ENCODE data around the gene VAPB. TPM values are rescaled to one million over a fixed set of nuclear protein-coding genes. Genes with fewer than 3 reads are reported as not detected.
"Not testable (repeated sequence)": the region's sequence is repeated elsewhere in the genome, so short reads cannot be mapped to it uniquely, and the experiment has no call there.

The VAPB gene
- total and polyA plus RNA-seq, 9 donors, result 20.7 to 56.6 (median 47.1) TPM

DNA sequence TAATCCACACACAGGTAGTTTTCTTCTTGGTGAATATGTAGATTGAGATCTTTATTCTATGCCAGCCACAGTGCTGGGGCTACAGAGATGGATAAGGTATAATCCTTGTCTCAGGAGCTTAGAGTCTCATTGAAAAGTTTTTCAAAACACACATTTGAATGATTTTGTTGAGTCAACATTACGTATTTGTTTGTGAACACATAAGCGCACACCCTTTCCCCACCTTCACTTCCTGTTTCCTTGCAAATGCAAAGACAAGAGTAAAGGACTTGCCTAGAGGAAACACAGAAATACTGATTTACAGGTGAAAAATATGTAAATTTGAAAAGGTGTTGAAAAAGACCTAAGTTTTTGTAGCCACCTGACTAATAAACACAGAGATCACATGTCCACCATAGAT lies 27.8 kb downstream of the VAPB start:
- no peak overlapping the region for H3K27ac ChIP-seq (ENCODE audit: low read length)
- WGBS (ENCODE audit: insufficient coverage), result no CpG with 5 or more reads among the region's 2 CpGs
- H3K36me3 ChIP-seq (ENCODE audit: control insufficient read depth, insufficient read depth, low read length), result peaks cover 23% of the 10 kb centered on the region
- no peaks in the 10 kb centered on the region for H3K9me3 ChIP-seq (replicated peaks; ENCODE audit: control insufficient read depth, low read depth, low read length)
- DNase-seq, result no peak
- no peaks in the 10 kb centered on the region for H3K27me3 ChIP-seq (ENCODE audit: control insufficient read depth, insufficient read depth, low read length)
- no peaks in the 10 kb centered on the region for H3K4me1 ChIP-seq (ENCODE audit: control insufficient read depth, insufficient read depth, low read length)
- no peak overlapping the region for H3K4me3 ChIP-seq (ENCODE audit: low read length)

DNA sequence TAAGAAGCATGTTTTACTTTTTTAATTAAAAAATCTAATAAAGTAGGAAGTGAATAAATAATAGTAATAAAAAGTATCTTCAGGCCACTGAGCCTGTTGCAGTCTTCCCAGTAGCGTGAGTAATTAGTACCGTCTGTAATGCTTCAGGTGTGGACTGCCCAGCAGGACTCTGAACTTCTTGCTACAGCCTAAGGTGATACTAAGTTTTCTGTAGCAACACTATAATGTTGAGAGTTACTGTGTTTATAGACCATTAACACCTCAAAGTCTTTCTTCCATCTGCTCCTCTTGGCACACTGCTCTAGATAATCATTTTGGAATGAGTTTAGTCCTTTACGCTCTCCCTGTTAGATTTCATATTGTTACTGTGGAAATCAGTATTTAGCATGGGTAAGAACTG lies 28.4 kb downstream of the VAPB start:
- Histone ChIP-seq H3K36me3 (ENCODE audit: control insufficient read depth, insufficient read depth, low read length) (peaks cover 26% of the 10 kb centered on the region), H3K27me3 (ENCODE audit: control insufficient read depth, insufficient read depth, low read length) (no peaks in the 10 kb centered on the region), H3K9me3 (replicated peaks; ENCODE audit: control insufficient read depth, low read depth, low read length) (no peaks in the 10 kb centered on the region), H3K4me3 (ENCODE audit: low read length) (no peak overlapping the region), H3K4me1 (ENCODE audit: control insufficient read depth, insufficient read depth, low read length) (no peaks in the 10 kb centered on the region), H3K27ac (ENCODE audit: low read length) (no peak overlapping the region)
- DNase-seq, result no peak
- 83% methylated on average over 1 of the region's 3 CpGs for WGBS (ENCODE audit: insufficient coverage)

DNA sequence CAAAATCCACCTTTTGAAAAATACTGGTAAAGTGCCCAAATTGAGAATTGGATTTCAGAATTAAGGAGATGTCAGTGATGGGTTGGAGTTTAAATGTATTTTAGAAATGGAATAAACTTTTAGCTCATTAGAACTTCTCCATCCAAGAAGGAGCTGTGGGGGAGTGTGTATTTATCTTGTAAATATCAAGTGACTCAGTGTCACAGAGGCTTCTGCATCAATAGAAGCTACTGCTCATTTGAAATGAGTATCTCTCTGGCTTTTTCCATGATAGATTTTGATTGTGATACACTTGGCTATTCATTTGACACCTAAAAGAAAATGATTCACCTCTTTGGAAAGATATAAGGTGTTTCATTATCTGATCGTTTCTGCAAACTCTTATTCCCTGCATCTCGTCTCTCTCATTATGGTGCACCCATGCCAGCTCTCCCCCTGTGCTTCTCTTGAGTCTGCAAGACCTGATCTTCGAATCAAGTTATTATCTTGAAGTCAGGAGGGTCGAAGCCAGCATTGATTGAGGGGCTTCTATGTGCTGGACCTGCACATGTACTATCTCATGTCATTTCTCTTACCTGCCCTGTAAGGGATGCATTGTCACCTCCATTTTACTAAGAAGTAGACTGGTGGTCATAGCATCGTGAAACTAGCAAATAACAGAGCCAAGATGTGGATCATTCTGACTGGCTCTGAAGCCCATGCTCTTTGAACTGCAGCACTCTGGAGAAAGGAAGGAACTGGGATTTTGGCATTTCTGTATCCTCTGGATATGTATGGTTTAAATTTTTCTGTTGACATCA lies 30.1 kb downstream of the VAPB start:
- no peak overlapping the region for H3K27ac ChIP-seq (ENCODE audit: low read length)
- WGBS (ENCODE audit: insufficient coverage), result 100% methylated on average over 2 of the region's 5 CpGs
- H3K4me3 ChIP-seq (ENCODE audit: low read length), result no peak overlapping the region
- H3K36me3 ChIP-seq (ENCODE audit: control insufficient read depth, insufficient read depth, low read length), result peaks cover 28% of the 10 kb centered on the region
- H3K27me3 ChIP-seq (ENCODE audit: control insufficient read depth, insufficient read depth, low read length), result no peaks in the 10 kb centered on the region
- no peak for DNase-seq
- H3K4me1 ChIP-seq (ENCODE audit: control insufficient read depth, insufficient read depth, low read length), result no peaks in the 10 kb centered on the region
- no peaks in the 10 kb centered on the region for H3K9me3 ChIP-seq (replicated peaks; ENCODE audit: control insufficient read depth, low read depth, low read length)

DNA sequence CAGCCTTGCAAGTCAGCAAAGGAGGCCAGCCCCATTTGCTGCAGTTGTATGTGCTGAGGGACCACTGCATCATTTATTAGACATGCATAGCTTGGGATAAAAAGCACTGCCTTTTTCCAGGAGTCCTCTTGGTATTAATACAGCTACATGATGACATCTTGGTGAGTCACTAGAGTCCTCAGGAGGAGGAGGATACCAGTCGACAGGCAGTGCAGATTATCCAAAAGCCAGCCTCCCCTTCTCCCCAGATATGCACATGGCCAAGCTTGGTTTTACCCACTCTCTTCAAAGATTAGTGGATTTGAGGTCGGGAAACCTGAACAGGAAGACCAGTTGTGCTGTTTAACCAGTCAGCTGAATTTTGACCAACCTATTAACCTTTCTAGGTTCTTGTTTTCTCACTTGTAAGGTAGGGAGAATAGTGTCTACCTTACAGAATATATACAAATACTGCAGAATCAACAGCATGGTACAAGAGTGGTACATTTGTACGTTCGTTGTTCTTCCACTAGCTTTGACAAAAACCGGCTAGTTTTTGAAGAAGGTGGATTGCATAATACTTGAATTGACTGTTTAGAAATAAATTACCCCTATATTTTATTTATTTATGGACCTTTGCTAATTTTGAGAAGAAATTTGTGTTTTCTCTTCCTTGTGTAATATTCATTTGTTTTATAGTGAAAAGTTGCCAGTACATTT lies 31.9 kb downstream of the VAPB start:
- no CpG with 5 or more reads among the region's 5 CpGs for WGBS (ENCODE audit: insufficient coverage)

DNA sequence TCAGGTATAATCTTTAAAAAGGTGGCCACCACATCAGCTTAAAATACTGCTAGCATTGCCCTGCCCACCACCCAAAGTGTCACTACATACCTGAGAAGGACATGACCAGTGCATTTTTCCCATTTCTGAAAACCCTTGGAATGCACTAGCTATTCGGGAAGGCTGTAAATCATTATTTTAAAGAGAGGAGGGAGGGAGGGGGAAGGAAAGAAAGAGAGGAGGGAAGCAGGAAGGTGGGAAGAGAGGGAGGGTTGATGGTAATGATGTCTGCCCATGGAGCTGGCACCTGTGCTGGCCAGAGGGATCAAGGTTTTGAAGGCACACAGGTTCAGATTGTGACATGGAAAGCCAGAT lies 32.4 kb downstream of the VAPB start:
- DNase-seq, result no peak
- Histone ChIP-seq H3K9me3 (replicated peaks; ENCODE audit: control insufficient read depth, low read depth, low read length) (no peaks in the 10 kb centered on the region), H3K36me3 (ENCODE audit: control insufficient read depth, insufficient read depth, low read length) (peaks cover 39% of the 10 kb centered on the region), H3K27ac (ENCODE audit: low read length) (no peak overlapping the region), H3K27me3 (ENCODE audit: control insufficient read depth, insufficient read depth, low read length) (no peaks in the 10 kb centered on the region), H3K4me3 (ENCODE audit: low read length) (no peak overlapping the region), H3K4me1 (ENCODE audit: control insufficient read depth, insufficient read depth, low read length) (no peaks in the 10 kb centered on the region)
- WGBS (ENCODE audit: insufficient coverage), result no CpG with 5 or more reads among the region's 1 CpG

More for the DNA sequence above, 31.9 kb downstream of the VAPB start:
- Histone ChIP-seq H3K9me3 (replicated peaks; ENCODE audit: control insufficient read depth, low read depth, low read length) (no peaks in the 10 kb centered on the region), H3K4me1 (ENCODE audit: control insufficient read depth, insufficient read depth, low read length) (no peaks in the 10 kb centered on the region), H3K36me3 (ENCODE audit: control insufficient read depth, insufficient read depth, low read length) (peaks cover 36% of the 10 kb centered on the region), H3K4me3 (ENCODE audit: low read length) (no peak overlapping the region), H3K27ac (ENCODE audit: low read length) (no peak overlapping the region), H3K27me3 (ENCODE audit: control insufficient read depth, insufficient read depth, low read length) (no peaks in the 10 kb centered on the region)
- DNase-seq, result no peak

DNA sequence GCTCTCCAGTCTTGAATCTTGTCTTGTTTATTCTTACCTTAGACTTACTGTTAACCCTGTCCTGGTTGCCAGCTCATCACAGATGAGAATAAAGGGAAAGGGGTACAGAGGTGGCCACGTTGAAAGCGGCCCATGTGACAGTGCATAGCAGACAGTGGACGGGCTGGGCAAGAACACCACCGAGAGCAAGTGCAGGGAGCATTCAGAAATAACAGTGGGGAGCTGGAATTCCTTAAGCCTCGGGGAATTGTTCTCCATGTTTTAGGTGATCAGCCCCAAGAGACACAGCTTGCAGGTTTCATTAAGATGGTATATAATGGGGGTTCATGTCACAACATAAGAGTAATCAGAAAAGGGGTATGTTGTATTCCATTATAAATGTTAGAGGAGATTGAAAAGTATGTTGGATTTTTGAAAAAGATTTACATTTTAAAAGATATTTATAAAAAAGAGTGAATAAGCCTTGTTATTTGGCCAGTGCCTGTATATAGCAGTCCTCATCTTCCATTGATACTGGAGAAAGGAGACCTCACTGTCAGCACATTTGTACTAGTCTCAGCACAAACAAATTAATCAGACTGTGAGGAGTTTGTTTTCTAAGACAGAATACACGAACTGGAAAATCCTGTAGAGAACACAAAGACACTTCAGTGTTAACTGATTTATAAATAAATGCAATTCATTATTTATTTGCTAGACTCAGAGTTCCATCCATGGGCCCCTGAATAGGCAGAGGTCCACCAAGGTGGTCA lies 35.4 kb downstream of the VAPB start:
- Histone ChIP-seq H3K9me3 (replicated peaks; ENCODE audit: control insufficient read depth, low read depth, low read length) (peaks cover 5% of the 10 kb centered on the region), H3K4me3 (ENCODE audit: low read length) (no peak overlapping the region), H3K27ac (ENCODE audit: low read length) (no peak overlapping the region), H3K4me1 (ENCODE audit: control insufficient read depth, insufficient read depth, low read length) (no peaks in the 10 kb centered on the region), H3K36me3 (ENCODE audit: control insufficient read depth, insufficient read depth, low read length) (peaks cover 41% of the 10 kb centered on the region), H3K27me3 (ENCODE audit: control insufficient read depth, insufficient read depth, low read length) (no peaks in the 10 kb centered on the region)
- WGBS (ENCODE audit: insufficient coverage), result 87% methylated on average over 4 of the region's 6 CpGs
- no peak for DNase-seq

DNA sequence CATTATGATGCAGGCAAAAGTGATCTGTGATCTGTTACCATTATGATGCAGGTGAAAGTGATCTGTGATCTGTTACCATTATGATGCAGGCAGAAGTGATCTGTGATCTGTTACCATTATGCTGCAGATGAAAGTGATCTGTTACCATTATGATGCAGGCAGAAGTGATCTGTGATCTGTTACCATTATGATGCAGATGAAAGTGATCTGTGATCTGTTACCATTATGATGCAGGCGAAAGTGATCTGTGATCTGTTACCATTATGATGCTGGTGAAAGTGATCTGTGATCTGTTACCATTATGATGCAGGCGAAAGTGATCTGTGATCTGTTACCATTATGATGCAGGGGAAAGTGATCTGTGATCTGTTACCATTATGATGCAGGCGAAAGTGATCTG lies 38.5 kb downstream of the VAPB start:
- not testable (repeated sequence) for H3K27me3 ChIP-seq (ENCODE audit: control insufficient read depth, insufficient read depth, low read length); H3K9me3 ChIP-seq (replicated peaks; ENCODE audit: control insufficient read depth, low read depth, low read length); H3K27ac ChIP-seq (ENCODE audit: low read length); H3K4me1 ChIP-seq (ENCODE audit: control insufficient read depth, insufficient read depth, low read length); DNase-seq; H3K4me3 ChIP-seq (ENCODE audit: low read length)
- peaks cover 31% of the 10 kb centered on the region for H3K36me3 ChIP-seq (ENCODE audit: control insufficient read depth, insufficient read depth, low read length)
- 100% methylated on average over 2 of the region's 3 CpGs for WGBS (ENCODE audit: insufficient coverage)

DNA sequence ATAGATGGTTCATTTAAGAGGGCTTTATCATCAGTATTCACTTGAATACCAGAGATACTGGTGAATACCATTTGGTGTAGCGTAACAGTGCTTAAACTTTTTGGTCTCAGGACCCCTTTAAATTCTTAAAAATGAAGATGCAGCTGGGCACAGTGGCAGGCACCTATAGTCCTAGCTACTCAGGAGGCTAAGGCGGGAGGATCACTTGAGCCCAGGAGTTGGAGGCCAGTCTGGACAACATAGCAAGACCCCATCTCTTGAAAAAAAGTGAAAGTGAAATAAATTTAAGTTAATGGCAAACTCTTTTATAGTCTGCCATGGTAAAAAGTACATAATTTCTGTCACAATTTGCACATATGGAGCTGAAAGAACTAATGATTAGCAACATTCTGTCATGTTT lies 39.3 kb downstream of the VAPB start:
- no peak overlapping the region for H3K27ac ChIP-seq (ENCODE audit: low read length)
- H3K27me3 ChIP-seq (ENCODE audit: control insufficient read depth, insufficient read depth, low read length), result no peaks in the 10 kb centered on the region
- peaks cover 31% of the 10 kb centered on the region for H3K36me3 ChIP-seq (ENCODE audit: control insufficient read depth, insufficient read depth, low read length)
- H3K4me3 ChIP-seq (ENCODE audit: low read length), result no peak overlapping the region
- no peak for DNase-seq
- H3K4me1 ChIP-seq (ENCODE audit: control insufficient read depth, insufficient read depth, low read length), result peaks cover 6% of the 10 kb centered on the region
- 100% methylated on average over 1 of the region's 2 CpGs for WGBS (ENCODE audit: insufficient coverage)
- peaks cover 5% of the 10 kb centered on the region for H3K9me3 ChIP-seq (replicated peaks; ENCODE audit: control insufficient read depth, low read depth, low read length)

DNA sequence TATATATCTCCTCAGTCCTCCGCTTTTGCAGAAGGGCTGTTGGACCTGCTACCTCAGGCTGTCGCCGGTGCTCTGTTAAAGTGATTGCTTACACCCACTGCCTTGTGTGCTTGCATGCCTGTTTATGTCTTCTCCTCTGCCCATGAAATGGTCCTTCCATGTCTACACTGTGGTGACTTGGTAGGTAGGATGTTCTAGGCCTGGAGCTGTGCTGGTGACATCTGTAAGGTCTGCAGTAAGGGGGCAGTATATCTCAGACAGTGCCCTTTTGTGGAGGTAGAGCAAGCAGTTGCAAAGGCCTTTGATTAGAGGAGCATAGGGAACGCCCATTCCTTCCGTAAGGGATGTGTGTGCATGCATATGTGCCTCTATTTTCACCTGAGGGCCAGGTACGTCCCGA lies 40.3 kb downstream of the VAPB start:
- 91% methylated on average over 7 of the region's 7 CpGs for WGBS (ENCODE audit: insufficient coverage)
- Histone ChIP-seq H3K36me3 (ENCODE audit: control insufficient read depth, insufficient read depth, low read length) (peaks cover 28% of the 10 kb centered on the region), H3K4me3 (ENCODE audit: low read length) (no peak overlapping the region), H3K27me3 (ENCODE audit: control insufficient read depth, insufficient read depth, low read length) (no peaks in the 10 kb centered on the region), H3K4me1 (ENCODE audit: control insufficient read depth, insufficient read depth, low read length) (peaks cover 6% of the 10 kb centered on the region), H3K27ac (ENCODE audit: low read length) (no peak overlapping the region), H3K9me3 (replicated peaks; ENCODE audit: control insufficient read depth, low read depth, low read length) (peaks cover 5% of the 10 kb centered on the region)
- no peak for DNase-seq

DNA sequence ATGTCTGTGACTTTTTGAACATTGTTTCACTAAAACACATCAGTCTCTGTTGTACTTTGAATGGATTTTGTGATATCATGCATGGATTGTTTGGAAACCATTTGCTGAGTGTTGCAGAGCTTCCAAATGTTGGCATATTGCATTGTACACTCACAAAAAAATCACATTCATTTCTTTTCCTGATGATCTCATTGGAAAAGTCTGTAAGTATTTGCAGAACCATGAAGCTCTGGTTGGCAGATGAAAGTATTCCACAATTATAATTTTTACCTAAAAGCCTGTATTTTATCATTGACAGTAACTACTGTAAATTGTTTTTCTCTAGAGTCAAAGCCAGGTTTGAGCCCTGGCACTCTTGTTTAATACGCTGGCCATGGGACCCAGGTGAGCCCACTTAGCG lies 42.1 kb downstream of the VAPB start:
- H3K36me3 ChIP-seq (ENCODE audit: control insufficient read depth, insufficient read depth, low read length), result peaks cover 19% of the 10 kb centered on the region
- peak; percentile 31 for DNase-seq
- H3K27me3 ChIP-seq (ENCODE audit: control insufficient read depth, insufficient read depth, low read length), result no peaks in the 10 kb centered on the region
- no peak overlapping the region for H3K27ac ChIP-seq (ENCODE audit: low read length)
- no CpG with 5 or more reads among the region's 2 CpGs for WGBS (ENCODE audit: insufficient coverage)
- peaks cover 6% of the 10 kb centered on the region for H3K4me1 ChIP-seq (ENCODE audit: control insufficient read depth, insufficient read depth, low read length)
- H3K4me3 ChIP-seq (ENCODE audit: low read length), result no peak overlapping the region
- peaks cover 5% of the 10 kb centered on the region for H3K9me3 ChIP-seq (replicated peaks; ENCODE audit: control insufficient read depth, low read depth, low read length)
